Measurements from ENCODE around the gene HSD3B1.
"Not testable (repeated sequence)": the region's sequence is repeated elsewhere in the genome, so short reads cannot be mapped to it uniquely, and the experiment has no call there.

The HSD3B1 gene

DNA sequence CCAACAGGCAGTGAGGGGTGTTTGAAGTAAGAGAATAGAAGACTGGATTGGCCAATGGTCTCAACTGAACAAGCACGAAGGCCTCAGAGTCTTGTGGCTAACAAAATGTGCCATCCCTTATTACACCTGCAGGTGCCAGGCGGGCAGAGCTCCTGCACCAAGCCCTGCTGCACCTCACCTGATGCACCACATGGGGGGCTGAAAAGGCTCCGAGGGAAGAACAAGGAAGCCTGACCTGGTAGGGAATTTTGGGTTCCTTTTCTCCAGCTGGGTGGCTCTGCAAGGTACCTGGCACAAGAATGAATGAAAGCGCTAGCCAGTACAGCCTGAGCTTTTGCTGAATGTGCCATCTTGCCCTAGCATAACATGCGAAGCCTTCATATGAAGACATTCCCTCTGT is 9.7 kb downstream of the HSD3B1 start:
- Histone ChIP-seq H3K27ac (ENCODE audit: low read depth, low read length, poor library complexity, severe bottlenecking) (no peak overlapping the region), H3K9ac (ENCODE audit: low read length) (no peak overlapping the region)
- TF ChIP-seq, protein P1, sequence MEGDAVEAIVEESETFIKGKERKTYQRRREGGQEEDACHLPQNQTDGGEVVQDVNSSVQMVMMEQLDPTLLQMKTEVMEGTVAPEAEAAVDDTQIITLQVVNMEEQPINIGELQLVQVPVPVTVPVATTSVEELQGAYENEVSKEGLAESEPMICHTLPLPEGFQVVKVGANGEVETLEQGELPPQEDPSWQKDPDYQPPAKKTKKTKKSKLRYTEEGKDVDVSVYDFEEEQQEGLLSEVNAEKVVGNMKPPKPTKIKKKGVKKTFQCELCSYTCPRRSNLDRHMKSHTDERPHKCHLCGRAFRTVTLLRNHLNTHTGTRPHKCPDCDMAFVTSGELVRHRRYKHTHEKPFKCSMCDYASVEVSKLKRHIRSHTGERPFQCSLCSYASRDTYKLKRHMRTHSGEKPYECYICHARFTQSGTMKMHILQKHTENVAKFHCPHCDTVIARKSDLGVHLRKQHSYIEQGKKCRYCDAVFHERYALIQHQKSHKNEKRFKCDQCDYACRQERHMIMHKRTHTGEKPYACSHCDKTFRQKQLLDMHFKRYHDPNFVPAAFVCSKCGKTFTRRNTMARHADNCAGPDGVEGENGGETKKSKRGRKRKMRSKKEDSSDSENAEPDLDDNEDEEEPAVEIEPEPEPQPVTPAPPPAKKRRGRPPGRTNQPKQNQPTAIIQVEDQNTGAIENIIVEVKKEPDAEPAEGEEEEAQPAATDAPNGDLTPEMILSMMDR (IDR thresholded peaks at IDR 0.05; ENCODE audit: low read length), result no peak
- no peak for TF ChIP-seq EZH2 (IDR thresholded peaks at IDR 0.05; ENCODE audit: borderline replicate concordance, low read length)

DNA sequence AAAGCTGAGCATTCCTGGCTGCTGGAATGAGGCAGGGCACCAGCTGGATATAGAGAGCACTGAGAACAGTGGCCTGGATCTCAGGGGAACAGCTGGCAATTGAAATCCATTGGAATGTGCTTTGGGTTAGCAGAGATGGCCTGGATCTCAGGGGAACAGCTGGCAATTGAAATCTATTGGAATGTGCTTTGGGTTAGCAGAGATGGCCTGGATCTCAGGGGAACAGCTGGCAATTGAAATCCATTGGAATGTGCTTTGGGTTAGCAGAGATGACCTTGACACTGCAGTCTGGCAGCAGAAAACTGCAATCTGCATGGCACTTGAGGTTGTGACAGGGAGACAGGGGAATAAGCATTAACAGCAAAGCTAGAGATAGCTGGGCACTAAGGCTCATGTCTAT is 10.7 kb downstream of the HSD3B1 start:
- H3K79me2 ChIP-seq (ENCODE audit: insufficient read depth, low read length), result not testable (repeated sequence)

More for the DNA sequence above, 9.7 kb downstream of the HSD3B1 start:
- Histone ChIP-seq H3K9me2 (ENCODE audit: low read depth, low read length) (no peaks in the 10 kb centered on the region), H4K20me1 (ENCODE audit: insufficient read depth, low read length) (no peaks in the 10 kb centered on the region), H3K79me2 (ENCODE audit: insufficient read depth, low read length) (no peaks in the 10 kb centered on the region), H2AFZ (ENCODE audit: low read length) (no peak overlapping the region), H3K4me3 (ENCODE audit: low read depth, low read length, poor library complexity, severe bottlenecking) (no peak overlapping the region), H3F3A (ENCODE audit: insufficient read depth, low read length) (no peaks in the 10 kb centered on the region), H3K36me3 (ENCODE audit: insufficient read depth, low read length) (no peaks in the 10 kb centered on the region), H3K4me2 (ENCODE audit: low read length) (no peak overlapping the region), H3K27me3 (ENCODE audit: insufficient read depth, low read length) (no peaks in the 10 kb centered on the region), H3K4me1 (ENCODE audit: insufficient read depth, low read length, severe bottlenecking) (no peaks in the 10 kb centered on the region), H3K9me3 (ENCODE audit: low read length) (no peaks in the 10 kb centered on the region)

DNA sequence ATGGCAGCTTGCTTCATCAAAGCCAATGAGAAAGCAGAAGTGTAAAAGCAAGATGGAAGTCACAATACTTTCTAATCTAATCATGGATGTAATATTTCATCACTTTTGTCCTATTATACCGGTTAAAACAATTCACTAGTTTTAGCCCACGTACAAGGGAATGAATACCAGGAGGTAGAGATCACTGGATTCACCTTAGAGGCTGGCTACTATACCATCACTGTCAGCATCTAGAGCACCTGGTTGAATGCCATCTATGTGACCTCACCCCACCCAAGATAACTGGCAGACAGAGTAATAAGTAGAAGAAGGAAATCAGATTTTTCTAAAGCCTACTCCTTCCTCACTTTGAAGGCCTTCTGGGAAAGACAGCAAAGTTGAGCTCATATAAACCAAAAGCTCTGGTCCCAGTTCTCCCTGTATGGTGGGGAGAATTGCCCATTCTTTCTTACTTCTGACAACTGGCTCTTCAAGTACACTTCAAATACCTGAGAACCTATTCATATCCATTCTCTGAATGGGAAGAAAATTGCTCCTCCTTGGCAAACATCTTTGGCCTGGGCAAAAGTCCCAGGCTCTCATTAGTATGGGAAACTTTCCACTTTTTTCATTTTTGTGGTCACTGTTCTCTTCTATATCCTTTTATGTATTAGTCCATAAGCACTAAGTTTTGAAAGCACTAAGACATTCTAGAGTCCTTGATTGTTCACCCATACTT is 24.8 kb downstream of the HSD3B1 start:
- Histone ChIP-seq H3K36me3 (ENCODE audit: insufficient read depth, low read length) (no peaks in the 10 kb centered on the region), H3F3A (ENCODE audit: insufficient read depth, low read length) (no peaks in the 10 kb centered on the region), H3K9me3 (ENCODE audit: low read length) (no peaks in the 10 kb centered on the region), H3K9ac (ENCODE audit: low read length) (no peak overlapping the region), H3K79me2 (ENCODE audit: insufficient read depth, low read length) (no peaks in the 10 kb centered on the region), H2AFZ (ENCODE audit: low read length) (no peak overlapping the region), H3K27me3 (ENCODE audit: insufficient read depth, low read length) (no peaks in the 10 kb centered on the region), H3K4me2 (ENCODE audit: low read length) (no peak overlapping the region), H3K27ac (ENCODE audit: low read depth, low read length, poor library complexity, severe bottlenecking) (no peak overlapping the region), H4K20me1 (ENCODE audit: insufficient read depth, low read length) (no peaks in the 10 kb centered on the region), H3K9me2 (ENCODE audit: low read depth, low read length) (no peaks in the 10 kb centered on the region), H3K4me1 (ENCODE audit: insufficient read depth, low read length, severe bottlenecking) (no peaks in the 10 kb centered on the region), H3K4me3 (ENCODE audit: low read depth, low read length, poor library complexity, severe bottlenecking) (no peak overlapping the region)
- TF ChIP-seq, protein P1 (IDR thresholded peaks at IDR 0.05; ENCODE audit: low read length), result no peak
- TF ChIP-seq EZH2 (IDR thresholded peaks at IDR 0.05; ENCODE audit: borderline replicate concordance, low read length), result no peak

More for the DNA sequence above, 10.7 kb downstream of the HSD3B1 start:
- H3K27me3 ChIP-seq (ENCODE audit: insufficient read depth, low read length); H3K4me1 ChIP-seq (ENCODE audit: insufficient read depth, low read length, severe bottlenecking); H3F3A ChIP-seq (ENCODE audit: insufficient read depth, low read length); H3K9ac ChIP-seq (ENCODE audit: low read length); H3K9me3 ChIP-seq (ENCODE audit: low read length); H3K36me3 ChIP-seq (ENCODE audit: insufficient read depth, low read length); H4K20me1 ChIP-seq (ENCODE audit: insufficient read depth, low read length); H3K4me3 ChIP-seq (ENCODE audit: low read depth, low read length, poor library complexity, severe bottlenecking); H2AFZ ChIP-seq (ENCODE audit: low read length); H3K27ac ChIP-seq (ENCODE audit: low read depth, low read length, poor library complexity, severe bottlenecking); H3K4me2 ChIP-seq (ENCODE audit: low read length); H3K9me2 ChIP-seq (ENCODE audit: low read depth, low read length): not testable (repeated sequence)

DNA sequence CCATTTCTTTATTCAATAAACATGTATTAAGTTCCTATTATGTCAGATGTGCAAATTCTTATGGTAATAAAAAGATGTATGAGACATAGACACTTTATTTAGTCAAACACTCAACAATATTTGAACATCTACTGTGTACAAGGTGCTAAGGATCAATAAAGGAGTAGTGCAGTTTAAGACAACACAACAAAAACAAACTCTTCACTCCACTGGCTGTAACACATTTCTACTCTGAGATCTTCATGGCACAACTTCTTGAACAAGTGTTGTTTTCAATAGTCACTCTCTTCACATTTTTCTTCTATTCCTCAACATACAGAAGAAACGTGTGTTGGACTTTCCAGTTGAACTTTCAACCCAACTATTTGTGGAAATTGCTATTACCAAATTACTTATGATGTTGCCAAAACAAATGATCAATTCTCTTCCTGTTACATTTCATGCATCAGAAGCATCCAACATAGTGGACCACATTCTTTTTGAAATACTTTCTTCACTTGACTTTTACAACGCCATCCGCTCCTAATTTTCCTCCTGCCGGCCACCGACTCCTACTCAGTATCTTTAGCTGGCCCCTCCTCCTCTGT is 25.4 kb downstream of the HSD3B1 start:
- Histone ChIP-seq H3K79me2 (ENCODE audit: insufficient read depth, low read length) (no peaks in the 10 kb centered on the region), H3K9me2 (ENCODE audit: low read depth, low read length) (no peaks in the 10 kb centered on the region), H3K4me2 (ENCODE audit: low read length) (no peak overlapping the region), H3K36me3 (ENCODE audit: insufficient read depth, low read length) (no peaks in the 10 kb centered on the region), H3K27ac (ENCODE audit: low read depth, low read length, poor library complexity, severe bottlenecking) (no peak overlapping the region), H3K4me3 (ENCODE audit: low read depth, low read length, poor library complexity, severe bottlenecking) (no peak overlapping the region), H4K20me1 (ENCODE audit: insufficient read depth, low read length) (no peaks in the 10 kb centered on the region), H3F3A (ENCODE audit: insufficient read depth, low read length) (no peaks in the 10 kb centered on the region), H3K9ac (ENCODE audit: low read length) (no peak overlapping the region), H2AFZ (ENCODE audit: low read length) (no peak overlapping the region), H3K4me1 (ENCODE audit: insufficient read depth, low read length, severe bottlenecking) (no peaks in the 10 kb centered on the region), H3K9me3 (ENCODE audit: low read length) (no peaks in the 10 kb centered on the region), H3K27me3 (ENCODE audit: insufficient read depth, low read length) (no peaks in the 10 kb centered on the region)
- TF ChIP-seq EZH2 (IDR thresholded peaks at IDR 0.05; ENCODE audit: borderline replicate concordance, low read length), result no peak
- TF ChIP-seq, protein P1 (IDR thresholded peaks at IDR 0.05; ENCODE audit: low read length), result no peak

Data from OCI-LY1 (cell line).